ENCODE measurements around the gene TYMP.

Gene TYMP

DNA sequence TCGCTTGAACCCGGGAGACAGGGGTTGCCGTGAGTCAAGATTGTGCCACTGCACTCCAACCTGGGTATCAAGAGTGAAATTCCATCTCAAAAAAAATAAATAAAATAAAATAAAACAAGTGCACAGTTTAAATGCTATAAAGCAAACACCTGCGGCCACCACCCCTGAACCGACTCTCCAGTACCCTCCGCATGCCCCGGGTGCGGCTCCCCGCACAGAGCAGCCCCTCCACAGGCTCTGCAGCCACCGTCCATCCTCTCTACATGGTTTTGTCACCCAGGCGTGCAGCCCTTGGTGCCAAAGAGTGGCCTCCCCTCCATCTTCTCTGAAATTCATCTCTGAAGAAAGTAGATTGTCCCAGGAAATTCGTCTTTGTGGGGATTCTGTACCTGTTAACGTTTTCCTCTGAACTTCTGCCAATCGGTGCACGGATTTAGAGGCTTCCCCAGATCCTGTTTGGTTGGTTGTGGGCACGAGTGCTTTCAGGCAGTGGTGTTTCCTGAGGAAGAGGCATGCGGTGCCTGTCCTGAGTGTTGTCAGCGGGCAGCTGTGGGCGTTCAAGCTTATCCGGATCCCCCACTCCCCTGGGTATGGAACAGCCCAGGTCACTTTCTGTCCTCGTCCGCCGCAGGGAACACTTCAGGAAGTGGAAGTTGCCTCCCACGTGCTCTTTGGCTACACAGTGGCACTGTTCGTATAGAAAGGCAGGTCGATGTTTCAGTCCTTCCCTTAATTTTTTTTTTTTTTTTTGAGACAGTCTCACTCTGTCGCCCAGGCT is 39.1 kb downstream of the TYMP start:
- TF ChIP-seq EZH2 (IDR thresholded peaks at IDR 0.05) (no peak), POLR2AphosphoS5 (IDR thresholded peaks at IDR 0.05; ENCODE audit: borderline replicate concordance, low read depth, low read length) (no peak), FOXP2 (optimal IDR thresholded peaks at IDR 0.05; ENCODE audit: control extremely low read depth, extremely low read length, insufficient read depth) (no peak)
- no peak overlapping the region for H3K9ac ChIP-seq (ENCODE audit: insufficient read length)
- no peaks in the 10 kb centered on the region for H3K9me3 ChIP-seq (ENCODE audit: low read depth, low read length)
- H3K4me3 ChIP-seq = no peak overlapping the region
- no peak for DNase-seq (ENCODE audit: low read depth, low spot score)
- no peak overlapping the region for H3K27ac ChIP-seq
- H3K36me3 ChIP-seq (ENCODE audit: insufficient read depth, low read length) = no peaks in the 10 kb centered on the region

DNA sequence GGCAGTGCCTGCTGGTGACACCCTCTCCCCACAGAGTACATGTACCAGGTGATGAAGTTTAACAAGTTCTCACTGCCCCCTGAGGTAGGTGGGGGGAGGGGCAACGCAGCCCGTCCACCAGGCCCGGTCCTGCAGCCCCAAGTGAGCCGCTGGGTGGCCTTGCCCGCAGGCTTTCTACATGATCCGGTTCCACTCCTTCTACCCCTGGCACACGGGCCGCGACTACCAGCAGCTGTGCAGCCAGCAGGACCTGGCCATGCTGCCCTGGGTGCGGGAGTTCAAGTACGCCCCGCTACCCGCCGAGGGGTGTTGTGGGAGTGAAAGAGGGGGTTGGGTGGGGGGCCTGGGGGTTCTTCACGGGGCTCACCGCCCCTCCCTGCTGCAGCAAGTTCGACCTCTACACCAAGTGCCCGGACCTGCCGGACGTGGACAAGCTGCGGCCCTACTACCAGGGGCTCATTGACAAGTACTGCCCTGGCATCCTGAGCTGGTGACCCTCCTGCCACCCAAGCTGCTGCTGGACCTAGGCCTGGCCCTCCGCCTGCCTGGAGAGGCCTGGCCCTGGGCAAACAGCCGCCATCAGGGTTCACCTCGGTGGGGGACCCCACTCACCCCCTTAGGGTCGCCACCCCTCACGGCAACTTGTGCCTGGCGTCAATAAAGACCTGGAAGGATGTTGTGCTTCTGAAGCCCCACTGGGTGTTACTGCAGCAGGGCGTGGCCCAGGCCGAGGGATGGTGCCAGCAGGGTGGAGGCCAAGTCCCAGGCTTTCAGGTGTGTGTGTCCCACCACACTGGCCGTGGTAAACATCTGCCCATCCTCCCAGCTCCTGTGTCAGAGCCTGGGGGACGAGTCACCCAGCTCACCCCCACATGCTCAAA is 40.2 kb downstream of the TYMP start:
- no peak overlapping the region for H3K4me3 ChIP-seq
- no peaks in the 10 kb centered on the region for H3K9me3 ChIP-seq (ENCODE audit: low read depth, low read length)
- no peaks in the 10 kb centered on the region for H3K36me3 ChIP-seq (ENCODE audit: insufficient read depth, low read length)
- H3K9ac ChIP-seq (ENCODE audit: insufficient read length) = no peak overlapping the region
- DNase-seq (ENCODE audit: low read depth, low spot score) = no peak
- TF ChIP-seq FOXP2 (optimal IDR thresholded peaks at IDR 0.05; ENCODE audit: control extremely low read depth, extremely low read length, insufficient read depth) (no peak), POLR2AphosphoS5 (IDR thresholded peaks at IDR 0.05; ENCODE audit: borderline replicate concordance, low read depth, low read length) (no peak), EZH2 (IDR thresholded peaks at IDR 0.05) (no peak)
- no peak overlapping the region for H3K27ac ChIP-seq

DNA sequence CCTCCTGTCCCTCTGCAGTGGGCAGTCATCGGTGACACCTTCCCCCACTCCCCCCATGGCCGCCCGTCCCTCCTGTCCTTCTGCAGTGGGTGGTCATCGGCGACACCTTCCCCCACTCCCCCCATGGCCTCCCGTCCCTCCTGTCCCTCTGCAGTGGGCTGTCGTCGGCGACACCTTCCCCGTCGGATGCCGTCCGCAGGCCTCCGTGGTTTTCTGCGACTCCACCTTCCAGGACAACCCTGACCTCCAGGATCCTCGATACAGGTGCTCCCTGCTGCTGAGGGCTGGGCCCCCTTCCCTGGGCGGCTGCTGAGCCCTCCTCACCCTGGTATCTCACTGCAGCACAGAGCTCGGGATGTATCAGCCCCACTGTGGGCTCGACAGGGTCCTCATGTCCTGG is 40.9 kb downstream of the TYMP start:
- no peak for DNase-seq (ENCODE audit: low read depth, low spot score)
- TF ChIP-seq FOXP2 (optimal IDR thresholded peaks at IDR 0.05; ENCODE audit: control extremely low read depth, extremely low read length, insufficient read depth) (no peak), EZH2 (IDR thresholded peaks at IDR 0.05) (no peak), POLR2AphosphoS5 (IDR thresholded peaks at IDR 0.05; ENCODE audit: borderline replicate concordance, low read depth, low read length) (no peak)
- Histone ChIP-seq H3K4me3 (no peak overlapping the region), H3K9me3 (ENCODE audit: low read depth, low read length) (no peaks in the 10 kb centered on the region), H3K36me3 (ENCODE audit: insufficient read depth, low read length) (no peaks in the 10 kb centered on the region), H3K9ac (ENCODE audit: insufficient read length) (no peak overlapping the region), H3K27ac (no peak overlapping the region)

DNA sequence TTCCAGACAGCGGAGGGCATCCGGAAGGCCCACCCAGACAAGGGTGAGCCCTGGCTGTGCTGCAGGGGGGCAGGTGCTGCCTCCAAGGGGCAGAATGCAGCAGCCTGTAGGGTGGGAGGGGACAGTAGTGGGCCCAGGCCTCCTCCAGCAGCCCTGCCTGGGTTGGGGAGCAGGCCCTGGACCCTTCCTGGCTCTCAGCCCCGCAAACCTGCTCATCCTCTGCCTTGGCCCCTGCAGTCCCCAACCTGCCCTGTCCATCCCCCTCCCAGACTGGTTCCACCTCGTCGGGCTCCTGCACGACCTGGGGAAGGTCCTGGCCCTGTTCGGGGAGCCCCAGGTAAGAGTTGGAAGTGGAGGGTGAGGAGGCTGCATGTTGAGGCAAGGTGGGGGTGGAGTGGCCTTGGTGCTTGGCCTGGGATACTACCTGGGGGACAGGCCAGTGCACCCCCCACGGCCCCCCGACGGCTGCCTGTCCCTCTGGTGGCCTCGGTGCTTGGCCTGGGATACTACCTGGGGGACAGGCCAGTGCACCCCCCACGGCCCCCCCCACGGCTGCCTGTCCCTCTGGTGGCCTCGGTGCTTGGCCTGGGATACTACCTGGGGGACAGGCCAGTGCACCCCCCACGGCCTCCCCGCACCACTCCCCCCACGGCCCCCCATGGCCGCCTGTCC is 41.7 kb downstream of the TYMP start:
- TF ChIP-seq POLR2AphosphoS5 (IDR thresholded peaks at IDR 0.05; ENCODE audit: borderline replicate concordance, low read depth, low read length) (no peak), EZH2 (IDR thresholded peaks at IDR 0.05) (no peak), FOXP2 (optimal IDR thresholded peaks at IDR 0.05; ENCODE audit: control extremely low read depth, extremely low read length, insufficient read depth) (no peak)
- no peak overlapping the region for H3K4me3 ChIP-seq
- H3K9ac ChIP-seq (ENCODE audit: insufficient read length) = no peak overlapping the region

DNA sequence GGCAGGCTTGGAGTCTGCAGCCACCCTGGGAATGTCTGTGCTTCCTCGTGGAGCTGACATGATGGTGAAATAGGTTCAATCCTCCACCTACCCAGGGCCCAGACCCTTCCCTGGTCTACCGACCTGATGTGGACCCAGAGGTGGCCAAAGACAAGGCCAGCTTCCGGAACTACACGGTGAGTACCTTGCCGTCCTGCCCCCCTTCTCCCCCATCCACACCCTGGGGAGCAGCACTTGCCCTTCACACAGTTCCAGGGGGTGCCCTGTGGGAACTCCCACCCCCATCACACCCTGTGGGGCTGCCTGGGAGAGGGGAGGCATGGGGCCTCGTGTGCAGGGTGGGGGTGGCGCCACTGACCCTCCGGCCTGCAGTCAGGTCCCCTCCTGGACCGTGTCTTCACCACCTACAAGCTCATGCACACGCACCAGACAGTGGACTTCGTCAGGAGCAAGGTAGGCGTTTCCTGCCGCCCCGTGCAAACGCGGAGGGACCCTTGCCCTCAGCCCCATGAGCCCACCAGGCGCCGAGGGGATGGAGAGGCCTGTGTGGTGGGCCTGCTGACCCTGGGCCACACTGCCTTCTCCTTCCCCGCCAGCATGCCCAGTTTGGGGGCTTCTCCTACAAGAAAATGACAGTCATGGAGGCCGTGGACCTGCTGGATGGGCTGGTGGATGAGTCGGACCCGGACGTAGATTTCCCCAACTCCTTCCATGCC is 42.4 kb downstream of the TYMP start:
- Histone ChIP-seq H3K9me3 (ENCODE audit: low read depth, low read length) (no peaks in the 10 kb centered on the region), H3K36me3 (ENCODE audit: insufficient read depth, low read length) (no peaks in the 10 kb centered on the region; the same call in 1 of the 2 replicates), H3K9ac (ENCODE audit: insufficient read length) (no peak overlapping the region), H3K27ac (no peak overlapping the region), H3K4me3 (no peak overlapping the region)
- DNase-seq (ENCODE audit: low read depth, low spot score) = no peak
- TF ChIP-seq FOXP2 (optimal IDR thresholded peaks at IDR 0.05; ENCODE audit: control extremely low read depth, extremely low read length, insufficient read depth) = no peak
- no peak for TF ChIP-seq EZH2 (IDR thresholded peaks at IDR 0.05)
- no peak for TF ChIP-seq POLR2AphosphoS5 (IDR thresholded peaks at IDR 0.05; ENCODE audit: borderline replicate concordance, low read depth, low read length)

More for the DNA sequence above, 41.7 kb downstream of the TYMP start:
- Histone ChIP-seq H3K9me3 (ENCODE audit: low read depth, low read length) (no peaks in the 10 kb centered on the region), H3K36me3 (ENCODE audit: insufficient read depth, low read length) (no peaks in the 10 kb centered on the region; the same call in 1 of the 2 replicates), H3K27ac (no peak overlapping the region)
- DNase-seq (ENCODE audit: low read depth, low spot score) = no peak

DNA sequence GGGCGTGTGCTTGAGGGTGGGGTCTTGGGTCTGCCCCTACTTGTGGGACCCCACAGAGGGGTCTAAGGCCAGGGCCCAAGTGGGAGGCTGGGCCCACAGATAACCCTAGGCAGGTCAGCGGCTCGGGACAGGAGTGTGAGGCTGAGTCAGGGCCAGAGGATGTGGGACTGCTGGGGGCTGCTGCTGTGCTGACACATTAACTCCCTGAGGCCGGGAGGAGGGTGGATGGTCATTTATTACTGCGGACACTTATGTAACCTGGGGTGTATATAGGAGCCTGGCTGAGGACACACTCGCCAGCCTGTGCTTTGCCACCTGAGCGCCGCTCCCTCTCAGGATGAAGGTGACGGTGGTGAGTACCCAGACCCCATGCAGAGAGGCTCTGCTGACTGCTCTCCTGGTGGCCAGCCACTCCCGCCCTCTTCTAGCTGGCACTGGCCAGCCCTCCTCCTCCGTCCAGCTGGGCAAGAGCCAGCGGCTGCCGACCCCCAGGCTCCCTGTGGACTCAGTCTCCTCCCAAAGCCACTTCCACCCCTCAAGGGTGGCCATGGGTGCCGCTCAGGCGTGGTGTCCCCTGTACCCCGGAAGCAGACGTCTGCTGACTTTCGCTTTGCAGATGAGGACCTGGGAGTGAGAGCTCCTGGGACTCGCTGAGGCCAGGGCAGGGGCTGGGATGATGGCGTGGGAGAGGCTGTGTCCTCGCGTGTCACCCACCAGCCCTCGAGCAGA is 43.1 kb downstream of the TYMP start, which contains the start of gene MIOX:
Gene MIOX (plus strand): TSS at position 299 of the 729 bp plus-strand sequence. CDS start 39 bp downstream, at position 338.
- Histone ChIP-seq H3K9me3 (ENCODE audit: low read depth, low read length) (no peaks in the 10 kb centered on the region), H3K36me3 (ENCODE audit: insufficient read depth, low read length) (no peaks in the 10 kb centered on the region; the same call in 1 of the 2 replicates), H3K4me3 (peak within 1 kb of the TSS; percentile 14; the same call in 1 of the 2 replicates), H3K27ac (no peak within 1 kb of the TSS), H3K9ac (ENCODE audit: insufficient read length) (no peak within 1 kb of the TSS)
- TF ChIP-seq FOXP2 (optimal IDR thresholded peaks at IDR 0.05; ENCODE audit: control extremely low read depth, extremely low read length, insufficient read depth) (no peak), POLR2AphosphoS5 (IDR thresholded peaks at IDR 0.05; ENCODE audit: borderline replicate concordance, low read depth, low read length) (no peak), EZH2 (IDR thresholded peaks at IDR 0.05) (no peak)
- DNase-seq (ENCODE audit: low read depth, low spot score) = no peak
